HG02970 (cell line): ENCODE results near the gene MGMT.

ENCODE experiments used
- ATAC-seq: cut with Tn5 transposase; IDR thresholded peaks from one replicate; pipeline ENCODE4 v1.9.1; 2021; ENCODE audit warnings: mild to moderate bottlenecking, moderate library complexity, moderate number of reproducible peaks; ENCODE audit not compliant: unreplicated experiment, low FRiP score

MGMT gene

GRCh38 chr10:129536336-129536735 is 69.3 kb downstream of the MGMT start:
- ATAC-seq = no peak

GRCh38 chr10:129537151-129537550 is 70.1 kb downstream of the MGMT start:
- ATAC-seq = no peak

DNA sequence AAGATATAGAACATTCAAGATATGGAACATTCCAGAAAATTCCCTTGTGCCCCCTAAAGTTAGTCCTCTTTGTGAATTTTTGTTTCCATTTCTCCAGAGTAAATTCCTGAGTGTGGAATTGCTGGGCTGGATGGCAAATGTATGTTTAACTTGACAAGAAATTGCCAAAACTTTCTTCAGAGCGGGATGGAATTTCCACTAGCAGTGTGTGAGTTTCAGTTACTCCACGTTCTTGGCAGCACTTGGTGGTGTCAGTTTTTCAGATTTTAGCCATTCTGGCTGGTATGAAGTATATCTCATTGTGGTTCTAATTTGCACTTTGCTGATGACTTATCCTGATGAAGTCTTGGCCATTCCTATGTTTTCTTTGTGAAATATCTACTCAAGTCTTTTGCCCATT is 71.2 kb downstream of the MGMT start:
- ATAC-seq = no peak

DNA sequence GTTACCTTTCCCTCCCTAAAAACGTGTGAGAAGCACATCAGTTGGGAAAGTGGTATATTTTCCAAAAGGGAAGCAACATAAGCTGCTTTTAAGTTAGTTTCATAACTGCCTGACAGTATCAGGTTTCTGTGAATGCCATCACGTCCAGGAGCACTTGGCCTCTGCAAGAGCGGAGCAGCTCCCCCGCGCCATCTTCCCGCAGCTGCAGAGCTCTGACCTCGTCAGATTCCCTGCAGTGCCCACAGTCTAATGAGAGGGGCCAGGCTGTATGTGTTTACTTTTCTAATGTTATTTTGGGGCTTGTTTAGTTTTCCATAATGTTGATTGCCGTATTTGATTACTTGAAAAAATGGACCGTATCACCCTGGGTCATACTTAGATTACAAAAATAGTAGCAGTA is 74.2 kb downstream of the MGMT start:
- ATAC-seq = no peak

GRCh38 chr10:129541748-129542487 is 74.9 kb downstream of the MGMT start:
- no peak for ATAC-seq

- no peak for ATAC-seq
These were observed 75.5 kb downstream of the MGMT start for GRCh38 chr10:129542589-129542988.

- ATAC-seq = no peak
These were observed 77.5 kb downstream of the MGMT start for GRCh38 chr10:129544205-129545202.

DNA sequence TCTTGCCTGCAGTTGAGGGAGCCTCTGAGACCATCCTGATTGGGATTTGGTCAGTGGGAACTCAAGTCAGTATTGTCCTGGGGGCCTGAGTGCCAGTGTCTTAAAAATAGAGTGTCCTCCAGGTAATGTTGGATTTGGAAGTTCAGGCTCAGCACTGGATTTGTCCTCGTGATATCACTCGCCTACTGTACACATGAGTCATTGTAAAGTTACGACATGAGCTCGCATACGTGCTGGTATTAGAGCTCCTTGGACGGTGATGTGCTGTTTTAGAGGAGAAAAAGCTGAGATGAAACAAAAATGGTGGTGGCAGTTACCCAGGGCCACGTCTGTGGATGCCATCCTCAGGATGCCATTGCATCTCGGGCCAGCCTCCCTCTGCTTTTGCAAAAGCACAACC is 78.2 kb downstream of the MGMT start:
- ATAC-seq = no peak

- no peak for ATAC-seq
These were observed 79.1 kb downstream of the MGMT start for GRCh38 chr10:129546106-129546505.

DNA sequence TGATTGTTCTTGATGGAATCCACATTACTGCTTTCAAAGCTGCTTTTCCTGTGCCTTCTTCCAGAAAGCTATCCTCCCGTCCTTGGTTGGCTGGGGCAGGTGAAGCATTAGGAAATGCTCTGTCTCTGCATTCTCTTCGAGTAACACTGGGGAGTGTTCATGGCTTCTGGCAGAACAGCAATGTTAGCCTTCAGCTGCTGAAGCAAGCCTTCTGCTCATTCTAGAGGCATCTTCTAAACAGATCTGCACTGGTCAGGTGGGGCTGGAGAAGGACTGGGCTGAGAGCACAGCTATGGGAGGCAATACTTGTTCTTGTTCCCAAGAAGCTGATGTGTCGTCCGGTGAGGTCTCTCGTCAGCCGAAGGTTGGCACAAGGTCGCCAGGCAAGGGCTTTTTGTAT is 80.6 kb downstream of the MGMT start:
- no peak for ATAC-seq

GRCh38 chr10:129548600-129548999 is 81.6 kb downstream of the MGMT start:
- ATAC-seq = no peak

DNA sequence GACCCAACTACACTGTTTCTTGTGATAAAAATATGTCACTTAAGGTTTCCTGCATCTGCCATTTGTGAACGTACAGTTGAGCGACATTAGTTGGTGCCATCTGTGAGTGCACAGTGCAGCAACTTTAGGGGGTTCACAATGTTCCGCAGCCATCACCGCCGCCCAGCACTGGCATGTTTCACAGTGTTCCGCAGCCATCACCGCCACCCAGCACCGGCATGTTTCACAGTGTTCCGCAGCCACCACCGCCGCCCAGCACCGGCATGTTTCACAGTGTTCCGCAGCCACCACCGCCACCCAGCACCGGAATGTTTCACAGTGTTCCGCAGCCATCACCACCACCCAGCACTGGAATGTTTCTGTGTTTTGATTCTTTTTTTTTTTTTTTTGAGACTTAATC is 83.0 kb downstream of the MGMT start:
- no peak for ATAC-seq

- no peak for ATAC-seq
These were observed 83.6 kb downstream of the MGMT start for GRCh38 chr10:129550658-129551057.

GRCh38 chr10:129552119-129552518 is 85.1 kb downstream of the MGMT start:
- no peak for ATAC-seq

DNA sequence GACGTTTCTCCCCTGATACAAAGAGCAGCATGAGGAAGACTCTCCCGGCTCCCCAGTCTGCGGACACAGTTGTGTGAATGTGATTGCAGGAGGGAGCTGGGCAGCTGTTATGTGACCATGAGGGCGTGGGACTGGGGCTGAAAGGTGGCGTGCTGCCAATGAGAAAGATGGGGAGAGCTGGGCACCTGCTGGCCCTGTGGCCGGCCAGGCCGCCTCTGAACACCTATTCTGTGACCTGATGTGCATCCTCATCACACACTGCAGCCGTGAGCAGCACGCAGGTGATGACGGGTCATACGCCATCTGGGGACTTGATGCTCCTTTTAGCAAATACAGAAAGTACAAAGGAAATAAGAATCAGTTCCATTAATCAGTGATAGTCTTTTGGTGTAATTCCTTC is 86.9 kb downstream of the MGMT start:
- no peak for ATAC-seq

DNA sequence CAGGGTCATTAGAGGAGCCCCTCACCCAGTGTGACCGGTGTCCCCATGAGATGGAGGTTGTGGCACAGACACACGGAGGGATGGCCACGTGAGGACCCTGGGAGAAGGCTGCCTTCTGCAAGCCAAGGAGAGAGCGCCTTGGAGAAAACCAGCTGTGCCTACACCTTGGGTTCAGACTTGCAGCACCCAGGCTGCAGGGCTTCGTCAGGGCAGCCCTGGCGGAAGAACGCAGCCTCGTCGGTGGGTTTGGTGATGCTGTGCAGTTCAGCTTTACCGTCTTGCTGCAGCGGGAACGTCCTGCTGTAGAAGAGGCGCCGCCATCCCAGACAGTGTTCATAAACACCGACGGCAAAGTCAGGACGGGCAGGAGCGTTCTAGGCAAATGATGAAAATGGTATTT is 89.3 kb downstream of the MGMT start:
- ATAC-seq = no peak

DNA sequence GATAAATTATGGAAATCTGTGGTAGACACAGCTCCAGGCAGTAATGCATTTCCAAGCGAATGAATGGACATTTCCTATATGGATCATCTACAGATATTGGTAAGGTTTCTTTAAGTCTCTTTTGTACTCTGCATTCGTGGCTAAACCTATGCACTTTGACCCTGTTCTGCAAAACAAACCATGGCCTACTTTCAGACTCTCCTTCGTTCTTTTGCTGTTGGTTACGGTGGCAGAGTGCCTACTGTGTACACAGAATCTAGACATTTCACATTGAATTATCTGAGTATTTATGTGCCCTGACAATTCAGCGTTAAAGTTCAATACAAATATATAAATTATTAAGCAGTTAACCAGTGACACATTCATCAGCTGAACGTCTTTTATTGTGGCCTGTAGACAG is 93.3 kb downstream of the MGMT start:
- ATAC-seq = no peak

- no peak for ATAC-seq
These were observed 95.4 kb downstream of the MGMT start for GRCh38 chr10:129562487-129562886.

DNA sequence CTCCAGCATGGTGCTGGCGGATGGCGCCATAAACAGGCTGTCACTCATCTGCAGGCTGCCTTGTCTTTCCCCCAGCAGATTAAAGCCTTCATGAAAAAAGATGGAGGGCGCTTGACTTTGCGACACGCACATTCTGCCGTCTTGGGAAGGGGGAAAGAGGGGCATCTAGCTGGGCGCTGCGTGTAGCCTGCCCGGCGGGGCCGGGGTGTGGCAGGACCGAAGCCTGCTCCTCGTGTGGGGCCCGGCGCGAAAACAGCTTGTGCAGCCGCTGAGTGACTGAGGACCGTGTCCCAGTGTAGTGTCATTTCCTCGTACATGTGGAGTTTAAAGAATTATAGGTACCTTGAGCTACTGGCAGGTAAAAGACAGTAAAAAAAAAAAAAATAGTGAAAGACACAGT is 97.9 kb downstream of the MGMT start:
- no peak for ATAC-seq

DNA sequence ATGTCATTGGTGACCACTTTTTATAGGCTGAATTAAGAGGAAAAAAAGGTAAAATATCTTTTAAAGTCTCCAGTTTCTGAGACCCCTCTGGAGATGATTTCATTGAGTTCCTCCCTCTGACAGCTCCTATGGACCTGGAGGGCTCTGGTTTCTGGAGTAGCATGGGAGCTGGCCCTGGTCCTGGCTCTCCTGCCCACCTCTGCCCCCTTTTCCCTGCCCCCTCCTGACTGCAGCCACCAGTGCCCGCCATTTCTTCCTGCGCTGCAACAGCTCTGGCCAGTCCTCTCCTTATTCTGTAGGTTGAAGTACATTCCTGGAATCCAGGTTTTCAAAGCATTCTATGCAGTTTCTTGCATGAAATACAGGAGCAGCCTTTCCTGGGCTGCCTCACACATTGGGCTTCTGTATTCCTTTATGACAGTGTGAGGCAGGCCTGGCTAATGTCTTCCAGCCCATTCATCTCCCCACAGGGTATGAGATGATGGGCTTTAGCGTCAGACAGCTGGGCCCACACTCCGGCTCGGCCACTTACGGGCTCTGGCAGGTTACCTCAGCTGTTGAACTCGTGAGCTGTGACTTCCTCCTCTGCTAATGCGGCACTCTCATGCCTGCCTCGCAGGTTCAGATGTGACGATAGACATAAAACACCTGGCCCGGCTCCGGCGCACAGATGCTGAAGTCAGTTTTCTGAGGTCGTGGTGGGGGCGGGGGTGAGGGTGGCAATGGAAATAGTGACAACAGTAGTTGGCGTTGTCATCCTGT is 101.7 kb downstream of the MGMT start:
- ATAC-seq = no peak

- ATAC-seq = no peak
These were observed 103.1 kb downstream of the MGMT start for GRCh38 chr10:129570185-129570584.
